B cell (primary cell): ENCODE measurements around the gene NUFIP1. TPM values are rescaled to one million over a fixed set of nuclear protein-coding genes. Genes with fewer than 3 reads are reported as not detected.

Source experiments
- ATAC-seq: fragments of 200-7000 bp; cut with Tn5 transposase; one replicate; pipeline ENCODE4 v1.10.0; 2021; ENCODE audit warnings: low read depth, mild to moderate bottlenecking, moderate number of reproducible peaks, moderate library complexity
- CTCF ChIA-PET: fragments of 350-600 bp; sonication (Branson Sonifier 250); formaldehyde crosslinking; loops from one replicate; lab custom pipeline; 2021; ENCODE audit warnings: antibody characterized with exemption, inconsistent platforms; lab: Charles Lee
- POLR2A ChIA-PET: fragments of 350-600 bp; sonication (Branson Sonifier 250); formaldehyde crosslinking; loops from one replicate; lab custom pipeline; 2021; ENCODE audit warnings: antibody characterized with exemption; lab: Charles Lee
- DNase-seq: peaks from one replicate; pipeline ENCODE4 v3.0.0; 2013
- H2AFZ ChIP-seq: 2 replicates; pipeline ENCODE4 v1.6.1; 2012; ENCODE audit warnings: mild to moderate bottlenecking, low read depth, low read length; ENCODE audit not compliant: insufficient read depth, poor library complexity, severe bottlenecking
- H3K27ac ChIP-seq, 2 donors: 1 replicate in 1 of 2; 2 replicates in 1 of 2; pipeline ENCODE4 v1.5.1; 2012 to 2013; ENCODE audit warnings: low read length in 2 of 2, mild to moderate bottlenecking in 2 of 2, moderate library complexity in 1 of 2
- H3K27me3 ChIP-seq, 4 experiments: fragments of 200-600 bp in 1 of 4; sonication (generic) in 1 of 4; replicated peaks in 1 of 4; 1 replicate in 2 of 4; 2 replicates in 2 of 4; pipeline versions ENCODE4 v1.6.1 to v1.7.0; 2013 to 2016; ENCODE audit warnings: low read length in 3 of 4, mild to moderate bottlenecking in 2 of 4, mixed read lengths in 1 of 4, moderate library complexity in 1 of 4; ENCODE audit not compliant: insufficient read depth in 4 of 4, control insufficient read depth in 3 of 4; ENCODE audit errors: control extremely low read depth in 1 of 4
- H3K36me3 ChIP-seq, 2 experiments: replicated peaks in 1 of 2; 1 replicate in 1 of 2; 2 replicates in 1 of 2; pipeline versions ENCODE4 v1.6.1 to v1.7.1; 2013; ENCODE audit warnings: low read length in 1 of 2; ENCODE audit not compliant: insufficient read depth in 2 of 2, control insufficient read depth in 1 of 2; ENCODE audit errors: control extremely low read depth in 1 of 2, extremely low read depth in 1 of 2
- H3K4me1 ChIP-seq, 2 donors: fragments of 200-600 bp in 1 of 2; sonication (generic) in 1 of 2; 1 replicate in 1 of 2; 2 replicates in 1 of 2; pipeline versions ENCODE4 v1.5.1 to v1.6.1; 2013 to 2017; ENCODE audit warnings: low read length in 2 of 2; ENCODE audit not compliant: control insufficient read depth in 2 of 2, insufficient read depth in 2 of 2
- H3K4me2 ChIP-seq: replicated peaks from 2 replicates; pipeline ENCODE3; 2012; ENCODE audit warnings: mild to moderate bottlenecking, low read depth, low read length; ENCODE audit not compliant: poor library complexity, severe bottlenecking
- H3K4me3 ChIP-seq, 5 experiments: fragments of 200-600 bp in 1 of 5; sonication (generic) in 1 of 5; 1 replicate in 3 of 5; 2 replicates in 2 of 5; pipeline versions ENCODE4 v1.5.1 to v1.7.0; 2011 to 2016; ENCODE audit warnings: low read length in 4 of 5, mild to moderate bottlenecking in 4 of 5, low read depth in 2 of 5, control low read depth in 1 of 5, moderate library complexity in 1 of 5; ENCODE audit not compliant: insufficient read depth in 1 of 5; ENCODE audit errors: control extremely low read depth in 1 of 5, extremely low read depth in 1 of 5
- H3K79me2 ChIP-seq: fragments of 200-600 bp; sonication (generic); one replicate; pipeline ENCODE4 v1.6.0; 2016; ENCODE audit warnings: low read length; ENCODE audit not compliant: control insufficient read depth, insufficient read depth
- H3K9ac ChIP-seq: fragments of 200-600 bp; sonication (generic); 2 replicates; pipeline ENCODE4 v1.6.1; 2017; ENCODE audit warnings: mild to moderate bottlenecking, low read length, moderate library complexity
- H3K9me3 ChIP-seq, 3 donors: one replicate each; pipeline versions ENCODE4 v1.6.1 to v1.7.1; 2013; ENCODE audit warnings: low read length in 2 of 3; ENCODE audit not compliant: control insufficient read depth in 2 of 3, insufficient read depth in 1 of 3; ENCODE audit errors: control extremely low read depth in 1 of 3
- H4K20me1 ChIP-seq: 2 replicates; pipeline ENCODE4 v1.6.0; 2012; ENCODE audit warnings: mild to moderate bottlenecking, low read length; ENCODE audit not compliant: insufficient read depth, control insufficient read depth, poor library complexity, severe bottlenecking
- H3K27ac Mint-ChIP-seq: one replicate; pipeline ENCODE4 v1.8.0; 2021; ENCODE audit warnings: mixed read lengths
- H3K27me3 Mint-ChIP-seq: one replicate; pipeline ENCODE4 v1.8.0; 2021; ENCODE audit warnings: mixed read lengths
- H3K4me1 Mint-ChIP-seq: one replicate; pipeline ENCODE4 v1.8.0; 2021; ENCODE audit warnings: mixed read lengths
- H3K4me3 Mint-ChIP-seq: one replicate; pipeline ENCODE4 v1.8.0; 2021; ENCODE audit warnings: mixed read lengths
- H3K9me3 Mint-ChIP-seq: one replicate; pipeline ENCODE4 v1.8.0; 2022; ENCODE audit warnings: mixed read lengths; ENCODE audit not compliant: insufficient read depth
- EZH2 ChIP-seq: IDR thresholded peaks from 2 replicates; pipeline ENCODE4 v1.6.1; 2012; ENCODE audit warnings: borderline replicate concordance, low read depth, mild to moderate bottlenecking, moderate library complexity, low read length; ENCODE audit not compliant: insufficient read depth, poor library complexity, severe bottlenecking
- WGBS: methylation state at CpG from one replicate; pipeline ENCODE4 v1.1.5; 2013; ENCODE audit warnings: missing lambda C conversion rate; ENCODE audit not compliant: insufficient coverage; 5-methylcytosine and 5-hydroxymethylcytosine counted together
- intact Hi-C: fragments of 100-400 bp; cut with micrococcal nuclease; formaldehyde crosslinking; loops from one replicate; pipeline ENCODE4 v1.10.0; 2022
- polyA plus RNA-seq: library from polyadenylated mRNA; depleted of rRNA; stranded (reverse); fragments of >200 nt; gene quantifications from 2 replicates; pipeline ENCODE4 v1.2.3, GENCODE V29; 2012
- small RNA-seq: library from RNA; depleted of rRNA; stranded (forward); fragments of <200 nt; gene quantifications from one replicate; pipeline ENCODE3, GENCODE V24; 2012; ENCODE audit warnings: low replicate concordance, low read depth; ENCODE audit not compliant: insufficient read length
- total RNA-seq, 2 donors: library from RNA; stranded (reverse); fragments of 120-200 nt in 1 of 2; gene quantifications; 1 replicate in 1 of 2; 2 replicates in 1 of 2; pipeline versions ENCODE4 v1.2.3 to v1.2.4, GENCODE V29; 2013 to 2022
- TF ChIP-seq, protein P1 (sequence below): fragments of 200-600 bp; IDR thresholded peaks from one replicate; pipeline ENCODE4 v1.8.0; 2022; ENCODE audit warnings: antibody characterized with exemption, mild to moderate bottlenecking

NUFIP1 gene
- total and polyA plus RNA-seq, 2 donors (not counting 1 experiment from before 2014, with no cell fraction given) = 2.2 to 4.7 TPM

DNA sequence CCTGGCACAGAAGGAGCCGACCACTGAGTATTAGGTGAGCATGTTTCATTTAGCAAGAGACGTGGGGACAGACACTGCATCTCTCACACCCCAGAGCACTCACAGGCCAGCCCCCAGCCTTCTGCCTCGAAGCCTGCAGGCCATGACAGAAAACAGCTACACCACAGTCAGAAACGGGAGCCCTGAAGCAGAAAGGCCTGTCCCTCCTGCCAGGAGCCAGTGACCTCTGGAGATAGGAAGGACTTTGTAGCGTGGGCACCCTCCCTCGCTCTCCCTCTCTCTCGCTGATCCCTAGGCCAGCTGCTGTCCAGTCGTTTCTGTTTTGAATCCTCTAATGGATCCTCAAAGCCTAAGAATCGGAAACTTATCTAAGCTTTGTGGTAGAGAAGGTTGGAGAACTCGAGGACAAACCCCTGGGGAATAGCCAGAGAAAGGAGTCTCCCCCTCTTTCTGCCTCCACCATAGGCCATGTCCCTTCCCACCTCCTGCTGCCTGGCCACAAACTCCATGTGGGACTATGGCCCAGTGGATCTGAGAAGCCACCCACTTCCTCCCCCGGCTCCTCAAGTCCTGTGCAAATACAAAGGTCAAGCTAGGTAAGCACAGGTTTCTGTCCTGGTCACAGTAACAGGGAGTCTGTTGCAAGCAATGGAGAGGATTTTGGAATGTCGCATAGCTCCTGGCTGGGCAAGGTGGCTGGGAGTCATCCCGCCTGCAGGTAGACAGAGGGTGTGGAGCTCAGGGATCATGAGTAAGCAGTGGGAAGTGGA, 95.1 kb downstream of the NUFIP1 start:
- WGBS = 84% methylated on average over 9 of the region's 13 CpGs
- Histone ChIP-seq H3K79me2 (no peaks in the 10 kb centered on the region), H3K36me3 (no peaks in the 10 kb centered on the region), H3K4me2 (no peak overlapping the region), H3K9ac (no peak overlapping the region), H3K27me3 (no peaks in the 10 kb centered on the region), H2AFZ (no peak overlapping the region), H3K4me3 (no peak overlapping the region), H3K9me3 (no peaks in the 10 kb centered on the region), H3K4me1 (no peaks in the 10 kb centered on the region), H4K20me1 (no peaks in the 10 kb centered on the region), H3K27ac (no peak overlapping the region)
- CTCF ChIA-PET = no interaction called here
- Mint-ChIP-seq H3K9me3 (no peaks in the 10 kb centered on the region), H3K27ac (no peak overlapping the region), H3K4me1 (no peaks in the 10 kb centered on the region), H3K4me3 (no peak overlapping the region), H3K27me3 (peaks cover 9% of the 10 kb centered on the region)
- DNase-seq (no peak), ATAC-seq (no peak)
- intact Hi-C loops = no loop called here
- POLR2A ChIA-PET = no interaction called here
- no peak for TF ChIP-seq EZH2
- TF ChIP-seq, protein P1, sequence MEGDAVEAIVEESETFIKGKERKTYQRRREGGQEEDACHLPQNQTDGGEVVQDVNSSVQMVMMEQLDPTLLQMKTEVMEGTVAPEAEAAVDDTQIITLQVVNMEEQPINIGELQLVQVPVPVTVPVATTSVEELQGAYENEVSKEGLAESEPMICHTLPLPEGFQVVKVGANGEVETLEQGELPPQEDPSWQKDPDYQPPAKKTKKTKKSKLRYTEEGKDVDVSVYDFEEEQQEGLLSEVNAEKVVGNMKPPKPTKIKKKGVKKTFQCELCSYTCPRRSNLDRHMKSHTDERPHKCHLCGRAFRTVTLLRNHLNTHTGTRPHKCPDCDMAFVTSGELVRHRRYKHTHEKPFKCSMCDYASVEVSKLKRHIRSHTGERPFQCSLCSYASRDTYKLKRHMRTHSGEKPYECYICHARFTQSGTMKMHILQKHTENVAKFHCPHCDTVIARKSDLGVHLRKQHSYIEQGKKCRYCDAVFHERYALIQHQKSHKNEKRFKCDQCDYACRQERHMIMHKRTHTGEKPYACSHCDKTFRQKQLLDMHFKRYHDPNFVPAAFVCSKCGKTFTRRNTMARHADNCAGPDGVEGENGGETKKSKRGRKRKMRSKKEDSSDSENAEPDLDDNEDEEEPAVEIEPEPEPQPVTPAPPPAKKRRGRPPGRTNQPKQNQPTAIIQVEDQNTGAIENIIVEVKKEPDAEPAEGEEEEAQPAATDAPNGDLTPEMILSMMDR = no peak

Small RNA genes within 50 kb of the gene (small RNA-seq; reads per million reads assigned to genes)
- gene RN7SL49P = not detected

Other genes with a start within 250 kb of the NUFIP1 start
- gene GPALPP1, start 67 bp upstream of the NUFIP1 start, total RNA-seq = 41.8 and 45.6 TPM in 2 replicates
- 19.7 and 24.1 TPM in 2 replicates for gene GPALPP1, start 67 bp upstream of the NUFIP1 start, polyA plus RNA-seq
- 19.6 and 23.6 TPM in 2 replicates for gene GTF2F2, start 131.0 kb upstream of the NUFIP1 start, total RNA-seq
- 5.9 and 9.0 TPM in 2 replicates for gene GTF2F2, start 131.0 kb upstream of the NUFIP1 start, polyA plus RNA-seq
- gene KCTD4, start 211.6 kb upstream of the NUFIP1 start, total RNA-seq = not detected in 2 replicates
- not detected in 2 replicates for gene KCTD4, start 211.6 kb upstream of the NUFIP1 start, polyA plus RNA-seq